ENCODE measurements around the gene GPR139.

- TF ChIP-seq CTCF (IDR thresholded peaks at IDR 0.05), result no peak
- no peak for TF ChIP-seq POLR2A (IDR thresholded peaks at IDR 0.05)
Observed at GRCh38 chr16:20056436-20056835, 17.3 kb downstream of the GPR139 start.

All from esophagus squamous epithelium (tissue), 4 donors.